OCI-LY3 (cell line): Measurements from ENCODE around the gene TRPC3.

ENCODE experiments used
- EZH2phosphoT487 ChIP-seq: fragments of 200-600 bp; shearing (Covaris generic); IDR thresholded peaks from 2 replicates; pipeline ENCODE4 v1.6.1; 2018; ENCODE audit warnings: antibody characterized with exemption, mixed run types, low read depth
- TF ChIP-seq, protein P1 (sequence below): fragments of 200-600, 300-600 bp; sonication (generic); IDR thresholded peaks from 2 replicates; pipeline ENCODE4 v1.5.1; 2014; ENCODE audit warnings: antibody characterized with exemption, low read length, low read depth

DNA sequence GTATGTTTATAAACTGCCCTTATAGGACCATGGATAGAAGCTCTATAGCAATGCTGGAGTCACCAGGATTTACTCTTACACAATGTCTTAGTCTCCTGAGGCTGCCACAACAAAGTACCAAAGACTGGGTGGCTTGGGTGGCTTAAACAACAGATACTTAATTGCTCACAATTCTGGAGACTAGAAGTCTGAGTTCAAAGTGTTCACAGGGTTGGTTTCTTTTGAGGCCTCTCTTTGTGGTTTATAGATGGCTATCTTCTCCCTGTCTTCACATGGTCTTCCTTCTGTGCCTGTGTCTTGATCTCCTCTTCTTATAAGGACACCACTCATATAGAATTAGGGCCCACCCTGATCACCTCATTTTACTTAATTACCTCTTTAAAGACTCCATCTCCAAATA is 2.0 kb upstream of the TRPC3 start:
- TF ChIP-seq, protein P1, sequence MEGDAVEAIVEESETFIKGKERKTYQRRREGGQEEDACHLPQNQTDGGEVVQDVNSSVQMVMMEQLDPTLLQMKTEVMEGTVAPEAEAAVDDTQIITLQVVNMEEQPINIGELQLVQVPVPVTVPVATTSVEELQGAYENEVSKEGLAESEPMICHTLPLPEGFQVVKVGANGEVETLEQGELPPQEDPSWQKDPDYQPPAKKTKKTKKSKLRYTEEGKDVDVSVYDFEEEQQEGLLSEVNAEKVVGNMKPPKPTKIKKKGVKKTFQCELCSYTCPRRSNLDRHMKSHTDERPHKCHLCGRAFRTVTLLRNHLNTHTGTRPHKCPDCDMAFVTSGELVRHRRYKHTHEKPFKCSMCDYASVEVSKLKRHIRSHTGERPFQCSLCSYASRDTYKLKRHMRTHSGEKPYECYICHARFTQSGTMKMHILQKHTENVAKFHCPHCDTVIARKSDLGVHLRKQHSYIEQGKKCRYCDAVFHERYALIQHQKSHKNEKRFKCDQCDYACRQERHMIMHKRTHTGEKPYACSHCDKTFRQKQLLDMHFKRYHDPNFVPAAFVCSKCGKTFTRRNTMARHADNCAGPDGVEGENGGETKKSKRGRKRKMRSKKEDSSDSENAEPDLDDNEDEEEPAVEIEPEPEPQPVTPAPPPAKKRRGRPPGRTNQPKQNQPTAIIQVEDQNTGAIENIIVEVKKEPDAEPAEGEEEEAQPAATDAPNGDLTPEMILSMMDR = no peak
- TF ChIP-seq EZH2phosphoT487 = no peak
